ENCODE measurements around the gene TBC1D20. TPM values are rescaled to one million over a fixed set of nuclear protein-coding genes. Genes with fewer than 3 reads are reported as not detected.

Gene TBC1D20
- total RNA-seq, 4 donors from 2014 or later = 34.9 to 47.7 (median 41.7) TPM

- H3K36me3 ChIP-seq = peaks cover 6 to 69% (median 33%) of the 10 kb centered on the region in 4 donors
- no peak for DNase-seq (ENCODE audit: extremely low spot score)
- no peaks in the 10 kb centered on the region for H3K27me3 ChIP-seq
- no peak for TF ChIP-seq POLR2A (IDR thresholded peaks at IDR 0.05; ENCODE audit: low read depth)
- TF ChIP-seq, protein P1, sequence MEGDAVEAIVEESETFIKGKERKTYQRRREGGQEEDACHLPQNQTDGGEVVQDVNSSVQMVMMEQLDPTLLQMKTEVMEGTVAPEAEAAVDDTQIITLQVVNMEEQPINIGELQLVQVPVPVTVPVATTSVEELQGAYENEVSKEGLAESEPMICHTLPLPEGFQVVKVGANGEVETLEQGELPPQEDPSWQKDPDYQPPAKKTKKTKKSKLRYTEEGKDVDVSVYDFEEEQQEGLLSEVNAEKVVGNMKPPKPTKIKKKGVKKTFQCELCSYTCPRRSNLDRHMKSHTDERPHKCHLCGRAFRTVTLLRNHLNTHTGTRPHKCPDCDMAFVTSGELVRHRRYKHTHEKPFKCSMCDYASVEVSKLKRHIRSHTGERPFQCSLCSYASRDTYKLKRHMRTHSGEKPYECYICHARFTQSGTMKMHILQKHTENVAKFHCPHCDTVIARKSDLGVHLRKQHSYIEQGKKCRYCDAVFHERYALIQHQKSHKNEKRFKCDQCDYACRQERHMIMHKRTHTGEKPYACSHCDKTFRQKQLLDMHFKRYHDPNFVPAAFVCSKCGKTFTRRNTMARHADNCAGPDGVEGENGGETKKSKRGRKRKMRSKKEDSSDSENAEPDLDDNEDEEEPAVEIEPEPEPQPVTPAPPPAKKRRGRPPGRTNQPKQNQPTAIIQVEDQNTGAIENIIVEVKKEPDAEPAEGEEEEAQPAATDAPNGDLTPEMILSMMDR (IDR thresholded peaks at IDR 0.05) = no peak
- H3K4me1 ChIP-seq = peaks cover 9 to 19% (median 15%) of the 10 kb centered on the region in 4 donors
- no peak overlapping the region for H3K27ac ChIP-seq (replicated peaks in 1 of 4)
- intact Hi-C loops (cut with DNase I) = no loop called here
- no peak overlapping the region for H3K4me3 ChIP-seq
- no peaks in the 10 kb centered on the region for H3K9me3 ChIP-seq
- 91% methylated on average over 2 of the region's 2 CpGs for WGBS
Measured at GRCh38 chr20:414161-414560, 48.2 kb downstream of the TBC1D20 start.

DNA sequence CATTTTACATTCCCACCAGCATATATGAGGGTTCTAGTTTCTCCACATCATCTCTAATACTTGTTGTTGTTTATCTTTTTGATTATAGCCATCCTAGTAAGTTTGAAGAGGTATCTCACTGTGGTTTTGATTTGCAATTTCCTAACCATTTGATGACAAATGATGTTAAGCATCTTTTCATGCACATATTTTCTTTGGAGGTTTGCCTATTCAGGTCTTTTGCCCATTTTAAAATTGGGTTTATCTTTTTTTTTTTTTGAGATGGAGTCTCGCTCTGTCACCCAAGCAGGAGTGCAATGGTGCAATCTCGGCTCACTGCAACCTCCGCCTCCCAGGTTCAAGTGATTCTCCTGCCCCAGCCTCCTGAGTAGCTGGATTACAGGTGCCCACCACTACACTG is 50.3 kb downstream of the TBC1D20 start:
- no peak overlapping the region for H3K27ac ChIP-seq (replicated peaks in 1 of 4)
- DNase-seq (ENCODE audit: extremely low spot score) = no peak
- H3K9me3 ChIP-seq = no peaks in the 10 kb centered on the region
- H3K4me1 ChIP-seq = peaks cover 15 to 31% (median 26%) of the 10 kb centered on the region in 4 donors
- H3K36me3 ChIP-seq = peaks cover 4 to 48% (median 15%) of the 10 kb centered on the region in 4 donors
- TF ChIP-seq POLR2A (IDR thresholded peaks at IDR 0.05; ENCODE audit: low read depth) (no peak), EP300 (IDR thresholded peaks at IDR 0.05) (no peak), POLR2AphosphoS5 (IDR thresholded peaks at IDR 0.05) (no peak)
- TF ChIP-seq, protein P1 (IDR thresholded peaks at IDR 0.05) = no peak
- WGBS = 92% methylated on average over 3 of the region's 3 CpGs
- intact Hi-C loops (cut with DNase I) = no loop called here
- H3K4me3 ChIP-seq = no peak overlapping the region
- no peaks in the 10 kb centered on the region for H3K27me3 ChIP-seq

GRCh38 chr20:409697-410559 is 52.4 kb downstream of the TBC1D20 start:
- H3K36me3 ChIP-seq = peaks cover 0 to 37% (median 15%) of the 10 kb centered on the region in 4 donors
- H3K4me3 ChIP-seq = peak overlapping the region in 2 of 4 donors; percentile 85 to 99
- no peak for TF ChIP-seq POLR2AphosphoS5 (IDR thresholded peaks at IDR 0.05)
- TF ChIP-seq, protein P1 (IDR thresholded peaks at IDR 0.05) = no peak
- TF ChIP-seq EP300 (IDR thresholded peaks at IDR 0.05) = no peak
- TF ChIP-seq POLR2A (IDR thresholded peaks at IDR 0.05; ENCODE audit: low read depth) = no peak

DNA sequence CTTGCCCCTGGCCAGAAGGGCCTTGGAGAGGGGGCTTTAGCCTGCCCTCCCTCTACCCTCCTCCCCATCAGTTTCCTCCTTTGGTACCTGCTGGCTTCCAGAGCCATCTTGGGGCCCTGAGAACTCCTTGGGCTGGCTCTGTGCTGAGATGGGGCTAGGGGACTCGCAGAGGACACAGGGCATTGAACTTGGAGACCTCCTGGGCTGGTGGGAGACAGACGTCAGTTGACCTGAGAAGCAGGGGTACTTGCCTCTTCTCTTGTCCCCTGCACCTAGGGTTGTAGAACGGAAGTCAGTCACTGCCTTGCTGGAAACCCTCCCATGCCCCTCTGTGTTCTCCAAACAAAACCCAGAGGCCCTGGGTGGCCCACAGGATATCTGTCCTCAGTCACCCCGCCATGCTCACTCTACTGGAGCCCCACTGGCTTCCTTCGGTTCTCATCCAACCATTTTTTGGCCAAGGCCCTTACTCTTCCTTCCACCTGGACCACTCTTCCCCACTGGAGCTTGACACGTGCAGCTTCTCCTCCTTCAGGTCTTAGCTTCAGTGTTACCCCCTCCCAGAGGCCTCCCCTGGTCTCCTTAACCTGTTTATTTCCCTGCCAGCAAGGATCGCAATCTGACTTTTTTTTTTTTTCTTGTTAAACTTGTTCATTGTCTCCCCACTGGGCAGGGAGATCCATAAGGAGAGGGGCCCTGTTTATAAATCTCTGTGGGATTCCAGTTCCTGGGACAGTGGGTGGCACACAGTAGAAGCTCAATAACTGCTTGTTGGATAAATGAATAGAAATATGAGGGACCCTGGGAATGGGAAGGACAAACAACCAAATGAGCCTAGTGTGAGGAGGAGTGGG is 53.3 kb downstream of the TBC1D20 start:
- 15% methylated on average over 7 of the region's 7 CpGs for WGBS
- TF ChIP-seq POLR2AphosphoS5 (IDR thresholded peaks at IDR 0.05) (no peak), EP300 (IDR thresholded peaks at IDR 0.05) (no peak), POLR2A (IDR thresholded peaks at IDR 0.05; ENCODE audit: low read depth) (no peak)
- TF ChIP-seq, protein P1 (IDR thresholded peaks at IDR 0.05) = no peak
- intact Hi-C loops (cut with DNase I) = loop anchor here (5.0 kb wide), 3 partner anchors 53 to 68 kb away; partner anchors contain the start of gene TBC1D20

More at GRCh38 chr20:409697-410559, 52.4 kb downstream of the TBC1D20 start:
- intact Hi-C loops (cut with DNase I) = loop anchor here (5.0 kb wide), 3 partner anchors 52 to 67 kb away; partner anchors contain the start of gene TBC1D20
- H3K9me3 ChIP-seq = no peaks in the 10 kb centered on the region
- no peak overlapping the region for H3K27ac ChIP-seq (replicated peaks in 1 of 4)
- peaks cover 16 to 34% (median 30%) of the 10 kb centered on the region in 4 donors for H3K4me1 ChIP-seq
- DNase-seq (ENCODE audit: extremely low spot score) = no peak
- H3K27me3 ChIP-seq = no peaks in the 10 kb centered on the region
- 85% methylated on average over 14 of the region's 14 CpGs for WGBS

More for the DNA sequence above, 53.3 kb downstream of the TBC1D20 start:
- peak overlapping the region; percentile 82 to 97 (median 95) for H3K27ac ChIP-seq (replicated peaks in 1 of 4)
- H3K36me3 ChIP-seq = peaks cover 0 to 37% (median 15%) of the 10 kb centered on the region in 4 donors
- H3K4me3 ChIP-seq = peak overlapping the region; percentile 78 to 99 (median 92)
- H3K9me3 ChIP-seq = no peaks in the 10 kb centered on the region
- H3K4me1 ChIP-seq = peaks cover 16 to 31% (median 30%) of the 10 kb centered on the region in 4 donors
- no peaks in the 10 kb centered on the region for H3K27me3 ChIP-seq
- no peak for DNase-seq (ENCODE audit: extremely low spot score)
